ENCODE measurements around the gene DLG3.
A peak's percentile ranks its signal among the peaks of the same experiment; 100 is the strongest.

The DLG3 gene

GRCh38 chrX:70421618-70422017 is 23.0 kb upstream of the DLG3 start:
- H3K9me3 ChIP-seq (ENCODE audit: insufficient read depth, low read length, severe bottlenecking) = no peaks in the 10 kb centered on the region
- H3K4me1 ChIP-seq (ENCODE audit: insufficient read depth, low read length) = no peaks in the 10 kb centered on the region
- no peak for DNase-seq
- H3K36me3 ChIP-seq (ENCODE audit: insufficient read depth, low read length) = peaks cover 33% of the 10 kb centered on the region
- no peaks in the 10 kb centered on the region for H4K20me1 ChIP-seq (ENCODE audit: insufficient read depth, low read length)
- H3K4me3 ChIP-seq (ENCODE audit: low read depth in 1 of 2, low read length in 2 of 2) = no peak overlapping the region
- no peak for ATAC-seq (ENCODE audit: insufficient read depth, low read depth)
- no peak overlapping the region for H3K9ac ChIP-seq (ENCODE audit: low read depth, low read length)
- H3K4me2 ChIP-seq (ENCODE audit: insufficient read depth, low read length) = no peak overlapping the region
- TF ChIP-seq CTCF (IDR thresholded peaks at IDR 0.05; ENCODE audit: borderline replicate concordance, extremely low read depth, low read length, poor library complexity, severe bottlenecking) = no peak
- no peak for TF ChIP-seq EZH2 (IDR thresholded peaks at IDR 0.05; ENCODE audit: borderline replicate concordance, low read depth, low read length, severe bottlenecking)
- H2AFZ ChIP-seq (ENCODE audit: low read depth, low read length) = no peak overlapping the region
- H3K27me3 ChIP-seq (ENCODE audit: insufficient read depth, low read length, poor library complexity) = no peaks in the 10 kb centered on the region
- H3K27ac ChIP-seq (ENCODE audit: low read length) = no peak overlapping the region
- H3K79me2 ChIP-seq (ENCODE audit: insufficient read depth, low read length) = no peaks in the 10 kb centered on the region

- no peak within 1 kb of the TSS for H3K27ac ChIP-seq (ENCODE audit: low read length)
- no peak for DNase-seq
- H4K20me1 ChIP-seq (ENCODE audit: insufficient read depth, low read length) = no peaks in the 10 kb centered on the region
- H3K4me1 ChIP-seq (ENCODE audit: insufficient read depth, low read length) = no peaks in the 10 kb centered on the region
- no peaks in the 10 kb centered on the region for H3K9me3 ChIP-seq (ENCODE audit: insufficient read depth, low read length, severe bottlenecking)
- no peaks in the 10 kb centered on the region for H3K27me3 ChIP-seq (ENCODE audit: insufficient read depth, low read length, poor library complexity)
- ATAC-seq (ENCODE audit: insufficient read depth, low read depth) = peak; percentile 71
- H3K4me2 ChIP-seq (ENCODE audit: insufficient read depth, low read length) = no peak within 1 kb of the TSS
- H3K9ac ChIP-seq (ENCODE audit: low read depth, low read length) = no peak within 1 kb of the TSS
- TF ChIP-seq CTCF (IDR thresholded peaks at IDR 0.05; ENCODE audit: borderline replicate concordance, extremely low read depth, low read length, poor library complexity, severe bottlenecking) (peak; percentile 47), EZH2 (IDR thresholded peaks at IDR 0.05; ENCODE audit: borderline replicate concordance, low read depth, low read length, severe bottlenecking) (no peak)
- no peak within 1 kb of the TSS for H2AFZ ChIP-seq (ENCODE audit: low read depth, low read length)
- H3K4me3 ChIP-seq (ENCODE audit: low read depth in 1 of 2, low read length in 2 of 2) = no peak within 1 kb of the TSS
- no peaks in the 10 kb centered on the region for H3K79me2 ChIP-seq (ENCODE audit: insufficient read depth, low read length)
- peaks cover 26% of the 10 kb centered on the region for H3K36me3 ChIP-seq (ENCODE audit: insufficient read depth, low read length)
Measured at GRCh38 chrX:70422851-70423341, 21.7 kb upstream of the DLG3 start, which contains the start of gene GDPD2. TSS of gene GDPD2 (plus strand) at chrX:70423314. CDS start at chrX:70424985, 1,671 bp downstream.

DNA sequence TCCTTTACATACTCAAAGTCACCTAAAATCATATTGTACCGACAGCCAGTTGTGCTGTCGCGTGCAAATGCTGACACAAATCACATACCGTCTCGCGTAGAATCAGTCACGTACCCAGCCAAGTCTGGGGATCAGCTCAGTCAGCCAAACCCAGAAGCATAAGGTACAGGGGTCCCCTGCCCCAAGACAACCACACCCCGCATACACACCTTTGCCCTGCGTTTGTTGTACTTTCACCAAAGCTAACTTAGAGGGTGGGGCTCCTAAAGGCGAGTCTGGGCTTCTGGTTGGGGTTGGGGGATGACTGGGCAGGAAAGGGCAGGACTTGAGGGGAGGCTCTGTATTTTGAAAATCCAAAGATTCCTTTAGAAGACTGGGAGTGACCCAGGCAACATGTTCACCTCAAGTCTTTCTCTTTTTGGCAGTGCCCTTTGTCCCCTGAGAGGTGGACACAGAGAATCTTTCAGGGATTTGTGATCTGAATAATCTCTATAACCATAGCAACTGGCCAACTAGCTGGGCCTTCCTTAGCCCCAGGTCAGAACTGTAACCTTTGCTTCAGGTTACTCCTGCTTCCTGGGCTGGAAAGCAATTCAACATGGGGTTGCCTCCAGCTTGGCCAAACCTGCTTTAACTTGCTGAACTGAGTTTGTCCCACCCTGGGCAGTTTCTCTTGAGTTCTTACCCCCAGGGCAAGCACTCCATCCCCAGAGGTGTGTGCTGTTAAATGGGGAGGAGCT is 20.5 kb upstream of the DLG3 start:
- TF ChIP-seq EZH2 (IDR thresholded peaks at IDR 0.05; ENCODE audit: borderline replicate concordance, low read depth, low read length, severe bottlenecking) (no peak), CTCF (IDR thresholded peaks at IDR 0.05; ENCODE audit: borderline replicate concordance, extremely low read depth, low read length, poor library complexity, severe bottlenecking) (no peak)
- Histone ChIP-seq H3K4me2 (ENCODE audit: insufficient read depth, low read length) (no peak overlapping the region), H3K9me3 (ENCODE audit: insufficient read depth, low read length, severe bottlenecking) (no peaks in the 10 kb centered on the region), H3K9ac (ENCODE audit: low read depth, low read length) (no peak overlapping the region), H2AFZ (ENCODE audit: low read depth, low read length) (no peak overlapping the region), H3K4me1 (ENCODE audit: insufficient read depth, low read length) (no peaks in the 10 kb centered on the region), H3K36me3 (ENCODE audit: insufficient read depth, low read length) (peaks cover 17% of the 10 kb centered on the region), H3K79me2 (ENCODE audit: insufficient read depth, low read length) (no peaks in the 10 kb centered on the region), H3K27me3 (ENCODE audit: insufficient read depth, low read length, poor library complexity) (no peaks in the 10 kb centered on the region), H3K27ac (ENCODE audit: low read length) (no peak overlapping the region), H3K4me3 (ENCODE audit: low read depth in 1 of 2, low read length in 2 of 2) (no peak overlapping the region), H4K20me1 (ENCODE audit: insufficient read depth, low read length) (no peaks in the 10 kb centered on the region)
- DNase-seq (no peak), ATAC-seq (ENCODE audit: insufficient read depth, low read depth) (no peak)
